Measurements from ENCODE around the gene OPCML.
A peak's percentile ranks its signal among the peaks of the same experiment; 100 is the strongest.

OPCML gene

GRCh38 chr11:132862137-132862536 lies 670.2 kb downstream of the OPCML start:
- TF ChIP-seq BACH2 (CRISPR knock-in tag; IDR thresholded peaks at IDR 0.05; ENCODE audit: borderline replicate concordance) (no peak), TCF4 (CRISPR knock-in tag; IDR thresholded peaks at IDR 0.05; ENCODE audit: borderline replicate concordance) (peak; percentile 74)
- ATAC-seq, result no peak

GRCh38 chr11:132859306-132859705 lies 673.0 kb downstream of the OPCML start:
- no peak for ATAC-seq
- TF ChIP-seq ZFP3 (CRISPR knock-in tag; IDR thresholded peaks at IDR 0.05) (no peak), CSRNP3 (CRISPR knock-in tag; IDR thresholded peaks at IDR 0.05) (no peak), ZNF70 (CRISPR knock-in tag; IDR thresholded peaks at IDR 0.05) (no peak), ARNTL (CRISPR knock-in tag; IDR thresholded peaks at IDR 0.05; ENCODE audit: borderline replicate concordance, low read depth) (no peak), TCF4 (CRISPR knock-in tag; IDR thresholded peaks at IDR 0.05; ENCODE audit: borderline replicate concordance) (no peak)

GRCh38 chr11:132858223-132858622 lies 674.1 kb downstream of the OPCML start:
- no peak for TF ChIP-seq TCF4 (CRISPR knock-in tag; IDR thresholded peaks at IDR 0.05; ENCODE audit: borderline replicate concordance)
- no peak for TF ChIP-seq RARB (CRISPR knock-in tag; IDR thresholded peaks at IDR 0.05)
- TF ChIP-seq TSHZ2 (CRISPR knock-in tag; IDR thresholded peaks at IDR 0.05), result no peak
- ATAC-seq, result no peak

GRCh38 chr11:132856032-132856431 lies 676.3 kb downstream of the OPCML start:
- no peak for ATAC-seq
- TF ChIP-seq ZFP30 (CRISPR knock-in tag; IDR thresholded peaks at IDR 0.05) (no peak), CSRNP3 (CRISPR knock-in tag; IDR thresholded peaks at IDR 0.05) (no peak)

- TF ChIP-seq CSDC2 (CRISPR knock-in tag; IDR thresholded peaks at IDR 0.05), result no peak
- TF ChIP-seq POU6F1 (CRISPR knock-in tag; IDR thresholded peaks at IDR 0.05; ENCODE audit: borderline replicate concordance, low read depth), result no peak
- TF ChIP-seq BACH2 (CRISPR knock-in tag; IDR thresholded peaks at IDR 0.05; ENCODE audit: borderline replicate concordance), result no peak
- no peak for TF ChIP-seq TOX (CRISPR knock-in tag; IDR thresholded peaks at IDR 0.05; ENCODE audit: borderline replicate concordance)
- TF ChIP-seq CSRNP3 (CRISPR knock-in tag; IDR thresholded peaks at IDR 0.05), result no peak
- no peak for TF ChIP-seq ZFP30 (CRISPR knock-in tag; IDR thresholded peaks at IDR 0.05)
- TF ChIP-seq ARNTL (CRISPR knock-in tag; IDR thresholded peaks at IDR 0.05; ENCODE audit: borderline replicate concordance, low read depth), result no peak
- TF ChIP-seq ISL1 (CRISPR knock-in tag; IDR thresholded peaks at IDR 0.05), result no peak
- no peak for TF ChIP-seq ZNF565 (CRISPR knock-in tag; conservative IDR thresholded peaks at IDR 0.05; ENCODE audit: low read depth)
- TF ChIP-seq SNAI2 (CRISPR knock-in tag; IDR thresholded peaks at IDR 0.05), result no peak
- TF ChIP-seq TSHZ2 (CRISPR knock-in tag; IDR thresholded peaks at IDR 0.05), result no peak
- TF ChIP-seq PATZ1 (CRISPR knock-in tag; IDR thresholded peaks at IDR 0.05; ENCODE audit: borderline replicate concordance), result no peak
- no peak for TF ChIP-seq RARB (CRISPR knock-in tag; IDR thresholded peaks at IDR 0.05)
- TF ChIP-seq ESRRG (CRISPR knock-in tag; IDR thresholded peaks at IDR 0.05), result no peak
- no peak for TF ChIP-seq PPARA (CRISPR knock-in tag; IDR thresholded peaks at IDR 0.05; ENCODE audit: borderline replicate concordance)
- no peak for ATAC-seq
These were observed 676.8 kb downstream of the OPCML start for GRCh38 chr11:132855516-132855915.

All from SK-N-SH treated with all-trans-retinoic acid at 6 μM for 48 hours (cell line).